HepG2 (cell line): Measurements from ENCODE around the gene METTL16. TPM values are rescaled to one million over a fixed set of nuclear protein-coding genes. Genes with fewer than 3 reads are reported as not detected.

Experiments
- CBFB ChIP-seq: sonication (generic); formaldehyde crosslinking; IDR thresholded peaks from 2 replicates; pipeline ENCODE4 v1.4.0; 2020; ENCODE audit warnings: missing genetic modification reagents
- CEBPB ChIP-seq: IDR thresholded peaks from 2 replicates; pipeline ENCODE4 v1.6.1; 2011; ENCODE audit warnings: low read depth, low read length, improper control_type of control experiment, borderline replicate concordance
- CHD4 ChIP-seq: fragments of 200-600 bp; sonication (generic); IDR thresholded peaks from 2 replicates; pipeline ENCODE4 v1.7.0; 2017; ENCODE audit warnings: mild to moderate bottlenecking, low read length, borderline replicate concordance
- FOXC1 ChIP-seq: sonication (generic); formaldehyde crosslinking; IDR thresholded peaks from 2 replicates; pipeline ENCODE4 v1.8.0; 2022; ENCODE audit warnings: mild to moderate bottlenecking, missing genetic modification reagents, borderline replicate concordance
- HDAC2 ChIP-seq: sonication (generic); formaldehyde crosslinking; IDR thresholded peaks from 2 replicates; pipeline ENCODE4 v1.4.0; 2020; ENCODE audit warnings: missing genetic modification reagents
- IRF2 ChIP-seq: IDR thresholded peaks from 2 replicates; pipeline ENCODE4 v1.6.1; 2018; ENCODE audit warnings: missing genetic modification reagents, missing compliant biosample characterization
- NFIB ChIP-seq: sonication (generic); formaldehyde crosslinking; IDR thresholded peaks from 2 replicates; pipeline ENCODE4 v1.9.0; 2021; ENCODE audit warnings: missing genetic modification reagents, mild to moderate bottlenecking, borderline replicate concordance
- NRL ChIP-seq: sonication (generic); formaldehyde crosslinking; IDR thresholded peaks from 2 replicates; pipeline ENCODE4 v1.5.0; 2020; ENCODE audit warnings: missing genetic modification reagents, mild to moderate bottlenecking, moderate library complexity, borderline replicate concordance
- RFX1 ChIP-seq: fragments of 450-650 bp; IDR thresholded peaks from 2 replicates; pipeline ENCODE4 v1.6.1; 2017
- SNAPC2 ChIP-seq: sonication (generic); formaldehyde crosslinking; IDR thresholded peaks from 2 replicates; pipeline ENCODE4 v1.8.1; 2022; ENCODE audit warnings: mild to moderate bottlenecking, missing genetic modification reagents
- SOX13 ChIP-seq, 3 experiments: fragments of 450-650 bp in 1 of 3; sonication (generic) in 1 of 3; formaldehyde crosslinking in 1 of 3; IDR thresholded peaks in 2 of 3; conservative IDR thresholded peaks in 1 of 3; 2 replicates each; pipeline versions ENCODE4 v1.5.0 to v1.6.1; 2016 to 2020; ENCODE audit warnings: antibody characterized with exemption in 1 of 3, mild to moderate bottlenecking in 1 of 3, missing compliant biosample characterization in 1 of 3, missing genetic modification reagents in 1 of 3, moderate library complexity in 1 of 3
- XBP1 ChIP-seq: sonication (generic); formaldehyde crosslinking; IDR thresholded peaks from 2 replicates; pipeline ENCODE4 v1.5.0; 2020; ENCODE audit warnings: missing genetic modification reagents
- ZBTB37 ChIP-seq: sonication (generic); formaldehyde crosslinking; IDR thresholded peaks from 2 replicates; pipeline ENCODE4 v1.4.0; 2020; ENCODE audit warnings: mild to moderate bottlenecking, missing genetic modification reagents
- ZEB1 ChIP-seq: IDR thresholded peaks from 2 replicates; pipeline ENCODE4 v1.6.1; 2012; ENCODE audit warnings: mild to moderate bottlenecking, low read depth, inconsistent platforms; ENCODE audit not compliant: insufficient replicate concordance
- ZKSCAN5 ChIP-seq: sonication (generic); formaldehyde crosslinking; IDR thresholded peaks from 2 replicates; pipeline ENCODE4 v1.5.1; 2020; ENCODE audit warnings: mild to moderate bottlenecking, missing genetic modification reagents
- ZKSCAN8 ChIP-seq: IDR thresholded peaks from 2 replicates; pipeline ENCODE4 v1.6.1; 2016; ENCODE audit warnings: borderline replicate concordance, missing genetic modification reagents, missing compliant biosample characterization
- ZNF280B ChIP-seq: sonication (generic); formaldehyde crosslinking; IDR thresholded peaks from 2 replicates; pipeline ENCODE4 v1.5.0; 2020; ENCODE audit warnings: missing genetic modification reagents, mild to moderate bottlenecking, borderline replicate concordance
- ZNF383 ChIP-seq: sonication (generic); formaldehyde crosslinking; IDR thresholded peaks from 2 replicates; pipeline ENCODE4 v1.4.0; 2020; ENCODE audit warnings: missing genetic modification reagents, mild to moderate bottlenecking, borderline replicate concordance
- ZNF616 ChIP-seq: sonication (generic); formaldehyde crosslinking; IDR thresholded peaks from 2 replicates; pipeline ENCODE4 v1.5.0; 2020; ENCODE audit warnings: low read depth, mild to moderate bottlenecking, missing genetic modification reagents
- polyA plus RNA-seq, 8 experiments: library from polyadenylated mRNA; depleted of rRNA in 3 of 8; stranded (reverse) in 7 of 8; unstranded in 1 of 8; fragments of >200 nt; fragmentation: Illumina TruSeq in 4 of 8; extraction: Trizol in 4 of 8; gene quantifications; 2 replicates each; pipeline versions ENCODE4 v1.2.1 to v1.2.3, GENCODE V29; 2011 to 2016; ENCODE audit warnings: low read depth in 4 of 8, missing spikeins in 1 of 8, mixed read lengths in 1 of 8; ENCODE audit not compliant: insufficient read depth in 1 of 8
- total RNA-seq, 5 experiments: library from RNA; depleted of rRNA; stranded (reverse); fragments of >200 nt; fragmentation: Illumina TruSeq; extraction: Trizol; gene quantifications; 2 replicates each; pipeline ENCODE4 v1.2.3, GENCODE V29; 2016; ENCODE audit warnings: low read depth in 1 of 5
- TF ChIP-seq, protein P1 (sequence below): sonication (generic); formaldehyde crosslinking; conservative IDR thresholded peaks from 2 replicates; pipeline ENCODE4 v1.8.0; 2022; ENCODE audit warnings: low read depth, missing genetic modification reagents
- TF ChIP-seq, protein P2 (sequence below): sonication (generic); formaldehyde crosslinking; IDR thresholded peaks from 2 replicates; pipeline ENCODE4 v1.8.1; 2022; ENCODE audit warnings: low read depth, mild to moderate bottlenecking, missing genetic modification reagents
- TF ChIP-seq, protein P3 (sequence below): sonication (generic); formaldehyde crosslinking; IDR thresholded peaks from 2 replicates; pipeline ENCODE4 v1.8.0; 2022; ENCODE audit warnings: missing genetic modification reagents, low read depth, mild to moderate bottlenecking, borderline replicate concordance

Gene METTL16
- total and polyA plus RNA-seq, 2 of the 13 experiments (the other 11 are each of a cell fraction or from before 2014, with no cell fraction given): 11.6 to 18.5 TPM

DNA sequence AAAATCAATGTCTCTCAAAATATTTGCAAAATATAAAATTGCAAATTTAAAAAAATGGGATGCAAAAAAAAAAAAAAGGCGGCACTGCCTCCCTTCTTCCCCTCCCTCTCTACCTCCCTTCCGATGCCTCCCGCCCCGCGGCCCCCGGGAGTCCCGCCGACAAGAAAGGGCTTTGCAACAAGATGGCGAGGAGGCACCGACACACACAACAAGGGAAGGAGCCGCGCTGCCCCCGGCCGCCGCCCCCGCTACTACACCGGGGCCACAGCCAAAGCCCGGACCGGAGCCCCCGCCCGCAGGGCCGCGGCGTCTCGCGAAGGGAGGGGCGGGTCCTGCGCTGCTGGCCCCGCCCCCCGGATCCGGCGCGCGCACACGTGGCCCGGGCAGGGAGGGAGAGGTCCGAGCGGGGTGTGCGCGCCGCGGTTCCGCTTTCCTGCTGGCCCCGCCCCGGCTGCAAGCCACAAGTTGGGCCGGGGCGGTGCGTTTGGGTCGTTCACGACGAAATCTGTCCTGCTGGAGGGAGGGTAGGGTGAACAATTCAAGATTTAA is 110.7 kb downstream of the METTL16 start, which contains the start of gene MNT (continued):
- no peak for TF ChIP-seq ZBTB37 (CRISPR knock-in tag)
- no peak for TF ChIP-seq SOX13 (IDR thresholded peaks at IDR 0.05)
- no peak; a peak in 1 of 4 replicates for TF ChIP-seq SOX13 (CRISPR knock-in tag; conservative IDR thresholded peaks at IDR 0.05 in 1 of 2, IDR thresholded peaks at IDR 0.05 in 1 of 2)
- no peak for TF ChIP-seq XBP1
- TF ChIP-seq, protein P1, sequence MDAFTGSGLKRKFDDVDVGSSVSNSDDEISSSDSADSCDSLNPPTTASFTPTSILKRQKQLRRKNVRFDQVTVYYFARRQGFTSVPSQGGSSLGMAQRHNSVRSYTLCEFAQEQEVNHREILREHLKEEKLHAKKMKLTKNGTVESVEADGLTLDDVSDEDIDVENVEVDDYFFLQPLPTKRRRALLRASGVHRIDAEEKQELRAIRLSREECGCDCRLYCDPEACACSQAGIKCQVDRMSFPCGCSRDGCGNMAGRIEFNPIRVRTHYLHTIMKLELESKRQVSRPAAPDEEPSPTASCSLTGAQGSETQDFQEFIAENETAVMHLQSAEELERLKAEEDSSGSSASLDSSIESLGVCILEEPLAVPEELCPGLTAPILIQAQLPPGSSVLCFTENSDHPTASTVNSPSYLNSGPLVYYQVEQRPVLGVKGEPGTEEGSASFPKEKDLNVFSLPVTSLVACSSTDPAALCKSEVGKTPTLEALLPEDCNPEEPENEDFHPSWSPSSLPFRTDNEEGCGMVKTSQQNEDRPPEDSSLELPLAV (CRISPR knock-in tag): no peak
- TF ChIP-seq FOXC1 (CRISPR knock-in tag): no peak; the same call in 1 of the 2 replicates
- TF ChIP-seq SNAPC2 (CRISPR knock-in tag): no peak
- no peak for TF ChIP-seq ZEB1
- TF ChIP-seq, protein P2, sequence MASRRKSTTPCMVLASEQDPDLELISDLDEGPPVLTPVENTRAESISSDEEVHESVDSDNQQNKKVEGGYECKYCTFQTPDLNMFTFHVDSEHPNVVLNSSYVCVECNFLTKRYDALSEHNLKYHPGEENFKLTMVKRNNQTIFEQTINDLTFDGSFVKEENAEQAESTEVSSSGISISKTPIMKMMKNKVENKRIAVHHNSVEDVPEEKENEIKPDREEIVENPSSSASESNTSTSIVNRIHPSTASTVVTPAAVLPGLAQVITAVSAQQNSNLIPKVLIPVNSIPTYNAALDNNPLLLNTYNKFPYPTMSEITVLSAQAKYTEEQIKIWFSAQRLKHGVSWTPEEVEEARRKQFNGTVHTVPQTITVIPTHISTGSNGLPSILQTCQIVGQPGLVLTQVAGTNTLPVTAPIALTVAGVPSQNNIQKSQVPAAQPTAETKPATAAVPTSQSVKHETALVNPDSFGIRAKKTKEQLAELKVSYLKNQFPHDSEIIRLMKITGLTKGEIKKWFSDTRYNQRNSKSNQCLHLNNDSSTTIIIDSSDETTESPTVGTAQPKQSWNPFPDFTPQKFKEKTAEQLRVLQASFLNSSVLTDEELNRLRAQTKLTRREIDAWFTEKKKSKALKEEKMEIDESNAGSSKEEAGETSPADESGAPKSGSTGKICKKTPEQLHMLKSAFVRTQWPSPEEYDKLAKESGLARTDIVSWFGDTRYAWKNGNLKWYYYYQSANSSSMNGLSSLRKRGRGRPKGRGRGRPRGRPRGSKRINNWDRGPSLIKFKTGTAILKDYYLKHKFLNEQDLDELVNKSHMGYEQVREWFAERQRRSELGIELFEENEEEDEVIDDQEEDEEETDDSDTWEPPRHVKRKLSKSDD (CRISPR knock-in tag): no peak
- no peak for TF ChIP-seq CHD4
- peak; percentile 10; the same call in 1 of the 2 replicates for TF ChIP-seq HDAC2 (CRISPR knock-in tag)
- TF ChIP-seq CBFB (CRISPR knock-in tag): no peak
- 0 out of 2 replicates have a peak, but pooled peaks have one; percentile 14 for TF ChIP-seq IRF2 (CRISPR knock-in tag)
- TF ChIP-seq ZNF383 (CRISPR knock-in tag): no peak
- TF ChIP-seq RFX1: no peak
- no peak for TF ChIP-seq NRL (CRISPR knock-in tag)
- TF ChIP-seq CEBPB: no peak
- no peak for TF ChIP-seq ZKSCAN8 (CRISPR knock-in tag)
- TF ChIP-seq ZNF616 (CRISPR knock-in tag): no peak
- TF ChIP-seq ZKSCAN5: no peak
- no peak for TF ChIP-seq ZNF280B (CRISPR knock-in tag)
- TF ChIP-seq, protein P3, sequence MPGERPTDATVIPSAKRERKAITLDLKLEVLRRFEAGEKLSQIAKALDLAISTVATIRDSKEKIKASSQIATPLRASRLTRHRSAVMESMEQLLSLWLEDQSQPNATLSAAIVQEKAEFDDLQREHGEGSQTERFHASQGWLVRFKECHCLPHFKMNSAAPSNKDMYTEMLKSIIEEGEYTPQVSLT (CRISPR knock-in tag): no peak
- TF ChIP-seq NFIB: no peak
